Activated B cell treated with CpG ODN at 0.5 μM for 24 hours (primary cell): ENCODE results near the gene GTF2H2. TPM values are rescaled to one million over a fixed set of nuclear protein-coding genes. Genes with fewer than 3 reads are reported as not detected.
A peak's percentile ranks its signal among the peaks of the same experiment; 100 is the strongest.
"Not testable (repeated sequence)": the region's sequence is repeated elsewhere in the genome, so short reads cannot be mapped to it uniquely, and the experiment has no call there.

Experiments
- ATAC-seq: fragments of 200-7000 bp; cut with Tn5 transposase; one replicate; pipeline ENCODE4 v1.10.0; 2021; ENCODE audit warnings: low read depth, mild to moderate bottlenecking, moderate library complexity
- CTCF ChIA-PET: fragments of 350-600 bp; sonication (Branson Sonifier 250); formaldehyde crosslinking; loops from one replicate; lab custom pipeline; 2021; ENCODE audit warnings: antibody characterized with exemption; lab: Charles Lee
- POLR2A ChIA-PET: fragments of 350-600 bp; sonication (Branson Sonifier 250); formaldehyde crosslinking; loops from one replicate; lab custom pipeline; 2021; ENCODE audit warnings: antibody characterized with exemption; lab: Charles Lee
- DNase-seq: peaks from one replicate; pipeline ENCODE4 v3.0.0; 2022
- H3K27ac Mint-ChIP-seq: one replicate; pipeline ENCODE4 v1.8.0; 2020; ENCODE audit warnings: mixed read lengths
- H3K27me3 Mint-ChIP-seq: one replicate; pipeline ENCODE4 v1.8.0; 2021; ENCODE audit warnings: mixed read lengths
- H3K36me3 Mint-ChIP-seq: one replicate; pipeline ENCODE4 v1.8.0; 2021; ENCODE audit warnings: low read depth, mixed read lengths
- H3K4me1 Mint-ChIP-seq: one replicate; pipeline ENCODE4 v1.8.0; 2021; ENCODE audit warnings: mixed read lengths
- H3K4me3 Mint-ChIP-seq: one replicate; pipeline ENCODE4 v1.8.0; 2020; ENCODE audit warnings: mild to moderate bottlenecking, mixed read lengths
- H3K9me3 Mint-ChIP-seq: one replicate; pipeline ENCODE4 v1.8.0; 2020; ENCODE audit warnings: mixed read lengths
- intact Hi-C: fragments of 100-400 bp; cut with micrococcal nuclease; formaldehyde crosslinking; loops from one replicate; pipeline ENCODE4 v1.15.1; 2024
- total RNA-seq: library from RNA; stranded (reverse); gene quantifications from 2 replicates; pipeline ENCODE4 v1.2.3, GENCODE V29; 2022

Gene GTF2H2
- total RNA-seq: 31.2 and 46.6 TPM in 2 replicates

GRCh38 chr5:71067262-71067928, at the start of gene GTF2H2:
TSS of gene GTF2H2 (minus strand) at chr5:71067676. CDS start at chr5:71062763, 4,913 bp downstream.
- intact Hi-C loops, CTCF ChIA-PET, H3K9me3 Mint-ChIP-seq, H3K4me3 Mint-ChIP-seq, H3K4me1 Mint-ChIP-seq, H3K27ac Mint-ChIP-seq, H3K36me3 Mint-ChIP-seq, POLR2A ChIA-PET, H3K27me3 Mint-ChIP-seq, DNase-seq: not testable (repeated sequence)
- ATAC-seq: peak; percentile 97

- DNase-seq, H3K27me3 Mint-ChIP-seq, H3K36me3 Mint-ChIP-seq, H3K27ac Mint-ChIP-seq, CTCF ChIA-PET, H3K4me3 Mint-ChIP-seq, H3K4me1 Mint-ChIP-seq, POLR2A ChIA-PET, intact Hi-C loops, H3K9me3 Mint-ChIP-seq, ATAC-seq: not testable (repeated sequence)
Measured at GRCh38 chr5:71109730-71110275, 42.3 kb upstream of the GTF2H2 start.

DNA sequence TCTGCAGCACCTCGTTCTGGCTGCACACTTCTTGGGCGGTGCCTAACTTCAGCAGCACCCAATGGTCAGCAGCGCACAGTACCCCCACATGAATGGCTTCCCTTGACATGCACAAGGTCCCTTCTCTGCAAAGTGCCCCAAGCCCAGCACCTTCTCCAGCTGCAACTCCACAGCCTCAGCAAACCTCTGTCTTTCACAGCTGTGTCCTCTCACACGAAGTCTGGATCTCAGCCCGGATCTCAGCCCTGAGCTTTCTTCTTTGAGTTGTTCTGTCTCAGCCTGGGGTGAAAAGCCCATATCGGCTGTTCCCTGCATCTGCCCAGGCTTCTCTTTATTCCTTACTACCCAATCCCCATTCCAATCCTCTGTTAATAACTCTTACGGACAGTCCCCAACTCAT, 32.5 kb upstream of the GTF2H2 start:
- H3K36me3 Mint-ChIP-seq, H3K4me3 Mint-ChIP-seq, ATAC-seq, H3K4me1 Mint-ChIP-seq, H3K27ac Mint-ChIP-seq, DNase-seq, H3K9me3 Mint-ChIP-seq, CTCF ChIA-PET, POLR2A ChIA-PET, H3K27me3 Mint-ChIP-seq, intact Hi-C loops: not testable (repeated sequence)

- H3K27me3 Mint-ChIP-seq, POLR2A ChIA-PET, H3K27ac Mint-ChIP-seq, H3K4me3 Mint-ChIP-seq, intact Hi-C loops, CTCF ChIA-PET, ATAC-seq, H3K36me3 Mint-ChIP-seq, H3K4me1 Mint-ChIP-seq, H3K9me3 Mint-ChIP-seq, DNase-seq: not testable (repeated sequence)
Measured at GRCh38 chr5:71097930-71098203, 30.4 kb upstream of the GTF2H2 start.

DNA sequence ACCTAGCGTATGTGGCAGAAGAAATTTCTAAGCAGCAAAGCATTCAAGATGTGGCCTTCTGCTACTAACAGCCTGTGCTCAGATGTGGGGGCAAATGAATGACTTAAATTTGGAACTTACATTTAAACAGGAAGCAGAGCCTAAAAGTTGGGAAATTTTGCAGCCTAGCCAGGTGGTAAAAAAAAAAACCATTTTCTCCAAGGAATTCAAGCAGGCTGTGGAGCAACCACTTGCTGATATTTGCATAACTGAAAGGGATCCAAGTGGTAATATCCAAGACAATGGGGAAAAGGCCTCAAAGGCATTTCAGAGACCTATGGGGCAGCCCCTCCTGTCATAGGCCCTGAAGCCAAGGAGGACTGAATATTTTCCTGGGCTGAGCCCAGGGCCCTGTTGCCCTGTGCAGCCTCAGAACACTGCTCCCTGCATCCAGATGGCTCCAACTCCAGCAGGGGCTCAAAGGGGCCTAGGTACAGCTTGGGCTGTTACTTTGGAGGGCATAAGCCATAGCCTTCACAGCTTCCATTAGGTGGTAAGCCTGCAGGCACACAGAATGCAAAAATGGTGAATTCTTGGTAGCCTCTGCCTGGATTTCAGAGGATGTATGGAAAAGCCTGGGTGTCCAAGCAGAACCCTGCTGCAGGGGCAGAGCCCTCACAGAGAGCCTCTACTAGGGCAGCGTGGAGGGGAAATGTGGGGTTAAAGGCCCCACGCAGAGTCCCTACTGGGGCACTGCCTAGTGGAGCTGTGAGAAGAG, 29.9 kb upstream of the GTF2H2 start:
- CTCF ChIA-PET, H3K9me3 Mint-ChIP-seq, H3K36me3 Mint-ChIP-seq, DNase-seq, H3K27ac Mint-ChIP-seq, H3K4me1 Mint-ChIP-seq, ATAC-seq, intact Hi-C loops, POLR2A ChIA-PET, H3K27me3 Mint-ChIP-seq, H3K4me3 Mint-ChIP-seq: not testable (repeated sequence)

DNA sequence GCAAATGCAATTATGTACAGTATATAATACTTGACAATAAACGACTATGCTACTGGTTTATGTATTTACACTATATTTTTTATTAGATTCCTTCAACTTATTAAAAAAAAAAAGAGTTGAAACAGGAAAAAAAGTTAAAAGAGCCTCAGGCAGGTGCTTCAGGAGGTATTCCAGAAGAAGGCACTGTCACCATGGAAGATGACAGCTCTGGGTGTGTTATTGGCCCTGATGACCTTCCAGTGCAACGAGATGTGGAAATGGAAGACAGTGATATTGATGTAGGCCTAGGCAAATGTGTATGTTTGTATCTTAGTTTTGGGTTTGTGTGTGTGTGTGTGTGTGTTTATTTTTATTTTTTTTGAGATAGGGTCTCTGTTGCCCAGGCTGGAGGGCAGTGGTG, 22.3 kb upstream of the GTF2H2 start:
- H3K27me3 Mint-ChIP-seq, DNase-seq, POLR2A ChIA-PET, CTCF ChIA-PET, H3K27ac Mint-ChIP-seq, intact Hi-C loops, H3K4me1 Mint-ChIP-seq, ATAC-seq, H3K9me3 Mint-ChIP-seq, H3K4me3 Mint-ChIP-seq, H3K36me3 Mint-ChIP-seq: not testable (repeated sequence)

DNA sequence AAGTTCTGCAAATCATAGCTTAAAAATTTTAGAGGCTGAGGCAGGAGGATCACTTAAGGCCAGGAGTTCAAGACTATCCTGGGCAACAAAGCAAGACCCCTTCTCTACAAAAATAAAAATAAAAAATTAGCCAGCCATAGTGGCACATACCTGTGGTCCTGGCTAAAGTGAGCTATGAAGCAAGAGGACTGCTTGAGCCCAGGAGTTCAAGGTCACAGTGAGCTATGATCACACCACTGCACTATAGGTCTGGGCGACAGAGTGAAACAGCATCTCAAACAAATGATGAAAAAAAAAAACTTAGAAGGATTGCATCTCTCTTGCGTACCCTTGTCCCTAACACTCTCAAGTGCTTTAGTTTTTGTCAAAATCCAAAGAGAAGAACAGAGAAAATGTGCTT, 21.3 kb upstream of the GTF2H2 start:
- CTCF ChIA-PET, intact Hi-C loops, H3K27me3 Mint-ChIP-seq, H3K9me3 Mint-ChIP-seq, DNase-seq, H3K4me3 Mint-ChIP-seq, POLR2A ChIA-PET, H3K27ac Mint-ChIP-seq, ATAC-seq, H3K4me1 Mint-ChIP-seq, H3K36me3 Mint-ChIP-seq: not testable (repeated sequence)

GRCh38 chr5:71086145-71086544, 18.7 kb upstream of the GTF2H2 start:
- intact Hi-C loops, H3K27ac Mint-ChIP-seq, POLR2A ChIA-PET, H3K4me3 Mint-ChIP-seq, H3K4me1 Mint-ChIP-seq, CTCF ChIA-PET, DNase-seq, H3K36me3 Mint-ChIP-seq, ATAC-seq, H3K9me3 Mint-ChIP-seq, H3K27me3 Mint-ChIP-seq: not testable (repeated sequence)

DNA sequence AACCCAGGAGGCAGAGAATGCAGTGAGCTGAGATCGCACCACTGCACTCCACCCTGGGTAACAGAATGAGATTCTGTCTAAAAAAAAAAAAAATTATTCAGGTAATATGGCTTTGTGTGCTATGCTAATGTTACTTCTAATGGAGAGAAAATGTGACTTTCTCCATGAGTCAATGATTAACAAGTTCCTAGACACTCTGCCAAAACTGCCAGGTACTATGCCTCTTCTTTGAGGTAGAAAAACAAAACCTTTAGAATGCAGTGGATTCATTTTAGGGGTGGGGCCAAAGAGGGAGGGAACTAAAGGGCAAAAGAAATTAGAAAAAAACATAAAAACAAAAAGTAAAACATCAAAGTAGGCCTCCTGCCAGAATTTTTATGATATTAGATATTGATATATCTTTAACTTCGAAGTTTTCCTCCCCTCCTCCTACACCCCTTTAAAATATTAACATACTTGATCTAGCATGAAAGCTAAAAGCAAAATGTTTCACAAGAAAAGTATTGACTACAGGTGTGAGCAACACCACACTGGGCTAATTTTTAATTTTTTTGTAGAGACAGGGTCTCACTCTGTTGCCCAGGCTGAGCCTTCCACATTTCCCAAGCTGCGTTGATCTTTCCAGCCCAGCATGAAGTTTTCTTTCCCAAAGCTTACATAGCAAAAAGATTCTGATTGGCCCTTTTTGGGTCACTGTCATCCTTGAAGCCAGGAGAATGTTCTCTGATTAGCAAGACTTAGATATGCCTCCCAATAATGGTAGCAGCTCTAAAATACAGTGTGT, 17.0 kb upstream of the GTF2H2 start:
- H3K27ac Mint-ChIP-seq, DNase-seq, H3K27me3 Mint-ChIP-seq, POLR2A ChIA-PET, H3K4me3 Mint-ChIP-seq, ATAC-seq, H3K36me3 Mint-ChIP-seq, CTCF ChIA-PET, H3K4me1 Mint-ChIP-seq, intact Hi-C loops, H3K9me3 Mint-ChIP-seq: not testable (repeated sequence)

- POLR2A ChIA-PET, H3K36me3 Mint-ChIP-seq, CTCF ChIA-PET, H3K4me1 Mint-ChIP-seq, DNase-seq, H3K27ac Mint-ChIP-seq, H3K27me3 Mint-ChIP-seq, H3K9me3 Mint-ChIP-seq, H3K4me3 Mint-ChIP-seq, ATAC-seq, intact Hi-C loops: not testable (repeated sequence)
Measured at GRCh38 chr5:71082898-71083297, 15.4 kb upstream of the GTF2H2 start.

DNA sequence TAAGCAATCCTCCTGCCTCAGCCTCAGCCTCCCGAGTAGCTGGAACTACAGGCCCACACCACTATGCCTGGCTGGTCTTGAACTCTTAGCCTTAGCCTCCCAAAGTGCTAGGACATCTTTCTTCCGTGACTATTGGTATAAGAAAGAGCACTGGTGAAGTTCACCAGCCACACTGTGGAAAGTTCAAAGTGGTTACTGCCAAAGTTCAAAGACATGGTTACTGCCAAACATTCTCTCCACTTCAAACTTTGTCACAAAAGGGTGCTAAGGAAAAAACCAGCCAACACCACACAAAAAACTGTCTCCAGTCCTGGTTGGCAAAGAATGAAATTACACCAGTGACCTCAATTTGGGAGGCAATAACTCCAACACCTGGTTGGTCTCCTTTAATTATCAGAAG, 14.9 kb upstream of the GTF2H2 start:
- DNase-seq, H3K36me3 Mint-ChIP-seq, CTCF ChIA-PET, H3K27ac Mint-ChIP-seq, H3K27me3 Mint-ChIP-seq, H3K9me3 Mint-ChIP-seq, H3K4me3 Mint-ChIP-seq, ATAC-seq, intact Hi-C loops, H3K4me1 Mint-ChIP-seq, POLR2A ChIA-PET: not testable (repeated sequence)

- DNase-seq, H3K36me3 Mint-ChIP-seq, H3K27me3 Mint-ChIP-seq, H3K27ac Mint-ChIP-seq, H3K4me3 Mint-ChIP-seq, H3K9me3 Mint-ChIP-seq, ATAC-seq, POLR2A ChIA-PET, intact Hi-C loops, H3K4me1 Mint-ChIP-seq, CTCF ChIA-PET: not testable (repeated sequence)
Measured at GRCh38 chr5:71061322-71061721, 6.2 kb downstream of the GTF2H2 start.
